GM23338 (cell line): Measurements from ENCODE around the gene OSBPL10. TPM values are rescaled to one million over a fixed set of nuclear protein-coding genes. Genes with fewer than 3 reads are reported as not detected.

Source experiments
- ATAC-seq: fragments of 200-7000 bp; cut with Tn5 transposase; 3 replicates; pipeline ENCODE4 v1.9.1; 2020
- DNase-seq: peaks from one replicate; pipeline ENCODE4 v3.0.0-alpha.2; 2015; ENCODE audit warnings: low spot score
- H2AFZ ChIP-seq: fragments of 200-600 bp; sonication (generic); 2 replicates; pipeline ENCODE4 v1.8.0; 2016; ENCODE audit warnings: antibody characterized with exemption, mild to moderate bottlenecking, moderate library complexity
- H3F3A ChIP-seq: fragments of 200-600 bp; sonication (generic); replicated peaks from 2 replicates; pipeline ENCODE4 v1.8.0; 2017; ENCODE audit warnings: antibody characterized with exemption, mixed run types, low read depth
- H3K27ac ChIP-seq: fragments of 200-600 bp; sonication (generic); 2 replicates; pipeline ENCODE4 v1.6.1; 2016; ENCODE audit warnings: low read depth
- H3K27me3 ChIP-seq: fragments of 200-600 bp; sonication (generic); 2 replicates; pipeline ENCODE4 v1.8.0; 2016; ENCODE audit warnings: mild to moderate bottlenecking, mixed run types, moderate library complexity; ENCODE audit not compliant: insufficient read depth
- H3K36me3 ChIP-seq: fragments of 200-600 bp; sonication (generic); 2 replicates; pipeline ENCODE4 v1.8.0; 2016; ENCODE audit warnings: mild to moderate bottlenecking; ENCODE audit not compliant: insufficient read depth
- H3K4me1 ChIP-seq: fragments of 200-600 bp; sonication (generic); 2 replicates; pipeline ENCODE4 v1.8.0; 2016; ENCODE audit warnings: mild to moderate bottlenecking, moderate library complexity; ENCODE audit not compliant: insufficient read depth
- H3K4me2 ChIP-seq: fragments of 200-600 bp; sonication (generic); 2 replicates; pipeline ENCODE4 v1.7.1; 2017; ENCODE audit warnings: mixed run types
- H3K4me3 ChIP-seq: fragments of 200-600 bp; sonication (generic); 2 replicates; pipeline ENCODE4 v1.6.1; 2016; ENCODE audit warnings: mixed run types
- H3K79me2 ChIP-seq: fragments of 200-600 bp; sonication (generic); replicated peaks from 2 replicates; pipeline ENCODE4 v1.8.0; 2017; ENCODE audit warnings: mild to moderate bottlenecking; ENCODE audit not compliant: insufficient read depth
- H3K9me2 ChIP-seq: fragments of 200-600 bp; sonication (generic); 2 replicates; pipeline ENCODE4 v1.8.0; 2017; ENCODE audit not compliant: insufficient read depth
- H4K20me1 ChIP-seq: fragments of 200-600 bp; sonication (generic); replicated peaks from 2 replicates; pipeline ENCODE4 v1.8.0; 2017; ENCODE audit warnings: mild to moderate bottlenecking; ENCODE audit not compliant: insufficient read depth
- H3K27ac Mint-ChIP-seq: 2 replicates; pipeline ENCODE4 v1.8.0; 2020; ENCODE audit warnings: inconsistent platforms, mild to moderate bottlenecking, moderate library complexity, mixed read lengths
- H3K27me3 Mint-ChIP-seq: 3 replicates; pipeline ENCODE4 v1.8.0; 2022; ENCODE audit warnings: low read depth, mild to moderate bottlenecking, moderate library complexity, mixed read lengths, inconsistent platforms; ENCODE audit not compliant: insufficient read depth, poor library complexity
- H3K36me3 Mint-ChIP-seq: 3 replicates; pipeline ENCODE4 v1.8.0; 2021; ENCODE audit warnings: low read depth, mild to moderate bottlenecking, inconsistent platforms, moderate library complexity, mixed read lengths
- H3K4me1 Mint-ChIP-seq: 3 replicates; pipeline ENCODE4 v1.8.0; 2020; ENCODE audit warnings: mild to moderate bottlenecking, inconsistent platforms, mixed read lengths
- H3K4me3 Mint-ChIP-seq: 3 replicates; pipeline ENCODE4 v1.8.0; 2021; ENCODE audit warnings: moderate library complexity, mild to moderate bottlenecking, inconsistent platforms, mixed read lengths
- H3K9me3 Mint-ChIP-seq: 3 replicates; pipeline ENCODE4 v1.8.0; 2020; ENCODE audit warnings: moderate library complexity, mild to moderate bottlenecking, inconsistent platforms, mixed read lengths
- CREB1 ChIP-seq: fragments of 250-450 bp; sonication (Bioruptor Pico); IDR thresholded peaks from 2 replicates; pipeline ENCODE4 v1.5.0; 2020; ENCODE audit warnings: low read depth, mild to moderate bottlenecking, moderate library complexity
- CTCF ChIP-seq, 2 experiments: fragments of 200-600 bp in 1 of 2; sonication (generic) in 1 of 2; conservative IDR thresholded peaks; 2 replicates each; pipeline versions ENCODE4 v1.5.1 to v1.6.1; 2016 to 2017; ENCODE audit warnings: antibody characterized with exemption in 2 of 2, low read depth in 2 of 2, mild to moderate bottlenecking in 2 of 2, moderate library complexity in 1 of 2
- EZH2 ChIP-seq: fragments of 200-600 bp; sonication (generic); IDR thresholded peaks from one replicate; pipeline ENCODE4 v1.8.0; 2017; ENCODE audit warnings: antibody characterized with exemption, mild to moderate bottlenecking, low read depth; ENCODE audit not compliant: unreplicated experiment
- EZH2phosphoT487 ChIP-seq: fragments of 200-600 bp; sonication (generic); IDR thresholded peaks from one replicate; pipeline ENCODE4 v1.8.1; 2018; ENCODE audit warnings: antibody characterized with exemption; ENCODE audit not compliant: unreplicated experiment
- JUNB ChIP-seq: IDR thresholded peaks from one replicate; pipeline ENCODE4 v1.6.1; 2016; ENCODE audit warnings: antibody characterized with exemption; ENCODE audit not compliant: unreplicated experiment
- POLR2AphosphoS5 ChIP-seq: IDR thresholded peaks from 2 replicates; pipeline ENCODE4 v1.6.1; 2016; ENCODE audit warnings: antibody characterized with exemption, low read depth
- STAT1 ChIP-seq: IDR thresholded peaks from one replicate; pipeline ENCODE4 v1.6.1; 2016; ENCODE audit warnings: antibody characterized with exemption; ENCODE audit not compliant: unreplicated experiment
- ZNF114 ChIP-seq: fragments of 250-450 bp; sonication (Bioruptor Pico); IDR thresholded peaks from 2 replicates; pipeline ENCODE4 v1.5.0; 2020; ENCODE audit warnings: mild to moderate bottlenecking, moderate library complexity
- ZNF331 ChIP-seq: fragments of 250-450 bp; sonication (Bioruptor Pico); IDR thresholded peaks from 2 replicates; pipeline ENCODE4 v1.5.0; 2020; ENCODE audit warnings: low read depth, mild to moderate bottlenecking, moderate library complexity
- polyA plus RNA-seq: library from polyadenylated mRNA; unstranded; fragments of >200 nt; fragmentation: Nextera tagmentation; extraction: Ambion mirVana; gene quantifications from 2 replicates; pipeline ENCODE4 v1.2.1, GENCODE V29; 2016
- total RNA-seq: library from RNA; depleted of rRNA; stranded (reverse); fragments of >200 nt; shearing (Covaris generic); gene quantifications from 2 replicates; pipeline ENCODE4 v1.2.3, GENCODE V29; 2014
- TF ChIP-seq, protein P1 (sequence below): IDR thresholded peaks from one replicate; pipeline ENCODE4 v1.6.1; 2018; ENCODE audit warnings: antibody characterized with exemption; ENCODE audit not compliant: unreplicated experiment

Gene OSBPL10
- total and polyA plus RNA-seq, 2 experiments from 2014 or later: 23.8 to 149 TPM

DNA sequence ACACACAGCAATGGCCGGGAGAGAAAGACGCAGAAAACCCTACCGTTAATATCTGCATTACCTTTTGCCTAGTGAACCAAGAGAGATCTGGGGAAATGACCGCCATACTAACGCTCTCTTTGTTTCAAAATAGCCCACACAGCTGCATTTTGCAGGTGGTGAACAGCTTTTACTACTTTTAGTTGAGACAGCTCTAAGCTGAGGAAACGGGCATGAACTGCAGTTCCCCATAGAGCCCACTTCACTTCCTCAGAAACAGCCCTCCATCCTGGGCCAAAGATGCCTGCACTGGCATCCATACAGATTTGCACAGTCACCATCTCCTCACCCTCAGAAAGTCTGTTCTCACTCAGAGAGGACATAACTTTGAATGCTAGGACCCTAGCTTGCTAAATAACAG lies 45.5 kb upstream of the OSBPL10 start:
- Mint-ChIP-seq H3K9me3 (no peaks in the 10 kb centered on the region), H3K4me1 (no peaks in the 10 kb centered on the region; the same call in 2 of the 3 replicates), H3K27ac (no peak overlapping the region), H3K36me3 (no peaks in the 10 kb centered on the region), H3K4me3 (no peak overlapping the region), H3K27me3 (no peaks in the 10 kb centered on the region)
- ATAC-seq (no peak), DNase-seq (no peak)
- H4K20me1 ChIP-seq: no peaks in the 10 kb centered on the region
- no peaks in the 10 kb centered on the region for H3K9me2 ChIP-seq
- no peaks in the 10 kb centered on the region for H3K79me2 ChIP-seq
- H2AFZ ChIP-seq: no peak overlapping the region
- no peaks in the 10 kb centered on the region for H3K36me3 ChIP-seq
- no peak overlapping the region for H3K27ac ChIP-seq
- H3K4me3 ChIP-seq: no peak overlapping the region
- H3K27me3 ChIP-seq: no peaks in the 10 kb centered on the region
- no peaks in the 10 kb centered on the region; the same call in 1 of the 2 replicates for H3K4me1 ChIP-seq
- H3F3A ChIP-seq: no peaks in the 10 kb centered on the region
- H3K4me2 ChIP-seq: no peak overlapping the region
- no peak for TF ChIP-seq ZNF114 (CRISPR knock-in tag)
- no peak for TF ChIP-seq JUNB
- TF ChIP-seq CREB1: no peak
- TF ChIP-seq EZH2: no peak
- TF ChIP-seq POLR2AphosphoS5: no peak
- no peak for TF ChIP-seq ZNF331 (CRISPR knock-in tag)
- TF ChIP-seq CTCF (conservative IDR thresholded peaks at IDR 0.05; ENCODE audit: low read depth in 2 of 2): no peak
- no peak for TF ChIP-seq EZH2phosphoT487
- TF ChIP-seq STAT1: no peak

DNA sequence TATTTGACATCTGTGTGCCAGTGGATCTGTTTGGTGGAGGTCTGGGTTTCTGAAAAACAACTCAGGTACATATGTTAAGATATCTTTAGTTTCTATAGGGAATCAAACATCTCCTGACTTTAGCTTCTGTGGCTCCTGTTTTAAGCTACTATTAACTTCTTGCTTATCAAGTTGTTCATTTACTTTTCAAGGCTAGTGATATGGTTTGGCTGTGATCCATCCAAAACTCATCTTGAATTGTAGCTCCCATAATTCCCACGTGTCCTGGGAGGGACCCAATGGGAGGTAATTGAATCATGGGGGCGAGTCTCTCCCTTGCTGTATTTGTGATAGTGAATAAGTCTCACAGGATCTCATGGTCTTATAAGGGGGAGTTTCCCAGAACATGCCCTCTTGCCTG lies 41.9 kb upstream of the OSBPL10 start:
- Histone ChIP-seq H3K36me3 (no peaks in the 10 kb centered on the region), H2AFZ (no peak overlapping the region), H3K4me2 (no peak overlapping the region), H3K27me3 (no peaks in the 10 kb centered on the region), H3K79me2 (no peaks in the 10 kb centered on the region), H3K4me1 (no peaks in the 10 kb centered on the region; the same call in 1 of the 2 replicates), H3K4me3 (no peak overlapping the region), H3F3A (no peaks in the 10 kb centered on the region), H3K27ac (no peak overlapping the region), H3K9me2 (no peaks in the 10 kb centered on the region), H4K20me1 (no peaks in the 10 kb centered on the region)
- no peak for ATAC-seq
- DNase-seq: no peak
- Mint-ChIP-seq H3K4me1 (peaks cover 4% of the 10 kb centered on the region), H3K4me3 (no peak overlapping the region), H3K9me3 (no peaks in the 10 kb centered on the region), H3K27ac (no peak overlapping the region), H3K27me3 (no peaks in the 10 kb centered on the region), H3K36me3 (no peaks in the 10 kb centered on the region)
- TF ChIP-seq POLR2AphosphoS5 (no peak), CREB1 (no peak), ZNF331 (CRISPR knock-in tag) (no peak), ZNF114 (CRISPR knock-in tag) (no peak)
- TF ChIP-seq, protein P1, sequence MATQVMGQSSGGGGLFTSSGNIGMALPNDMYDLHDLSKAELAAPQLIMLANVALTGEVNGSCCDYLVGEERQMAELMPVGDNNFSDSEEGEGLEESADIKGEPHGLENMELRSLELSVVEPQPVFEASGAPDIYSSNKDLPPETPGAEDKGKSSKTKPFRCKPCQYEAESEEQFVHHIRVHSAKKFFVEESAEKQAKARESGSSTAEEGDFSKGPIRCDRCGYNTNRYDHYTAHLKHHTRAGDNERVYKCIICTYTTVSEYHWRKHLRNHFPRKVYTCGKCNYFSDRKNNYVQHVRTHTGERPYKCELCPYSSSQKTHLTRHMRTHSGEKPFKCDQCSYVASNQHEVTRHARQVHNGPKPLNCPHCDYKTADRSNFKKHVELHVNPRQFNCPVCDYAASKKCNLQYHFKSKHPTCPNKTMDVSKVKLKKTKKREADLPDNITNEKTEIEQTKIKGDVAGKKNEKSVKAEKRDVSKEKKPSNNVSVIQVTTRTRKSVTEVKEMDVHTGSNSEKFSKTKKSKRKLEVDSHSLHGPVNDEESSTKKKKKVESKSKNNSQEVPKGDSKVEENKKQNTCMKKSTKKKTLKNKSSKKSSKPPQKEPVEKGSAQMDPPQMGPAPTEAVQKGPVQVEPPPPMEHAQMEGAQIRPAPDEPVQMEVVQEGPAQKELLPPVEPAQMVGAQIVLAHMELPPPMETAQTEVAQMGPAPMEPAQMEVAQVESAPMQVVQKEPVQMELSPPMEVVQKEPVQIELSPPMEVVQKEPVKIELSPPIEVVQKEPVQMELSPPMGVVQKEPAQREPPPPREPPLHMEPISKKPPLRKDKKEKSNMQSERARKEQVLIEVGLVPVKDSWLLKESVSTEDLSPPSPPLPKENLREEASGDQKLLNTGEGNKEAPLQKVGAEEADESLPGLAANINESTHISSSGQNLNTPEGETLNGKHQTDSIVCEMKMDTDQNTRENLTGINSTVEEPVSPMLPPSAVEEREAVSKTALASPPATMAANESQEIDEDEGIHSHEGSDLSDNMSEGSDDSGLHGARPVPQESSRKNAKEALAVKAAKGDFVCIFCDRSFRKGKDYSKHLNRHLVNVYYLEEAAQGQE: no peak
